ENCODE measurements around the gene LUC7L3.
A peak's percentile ranks its signal among the peaks of the same experiment; 100 is the strongest.

LUC7L3 gene

GRCh38 chr17:50749245-50749644 is 29.8 kb downstream of the LUC7L3 start:
- ChIA-PET POLR2A (ENCODE audit: low non-redundant PET) (no interaction called here), CTCF (no interaction called here)
- no peak for DNase-seq (ENCODE audit: low spot score)
- TF ChIP-seq CTCF (conservative IDR thresholded peaks at IDR 0.05; ENCODE audit: low read depth), result no peak
- H3K27ac ChIP-seq, result no peak overlapping the region

GRCh38 chr17:50754521-50754920 is 35.1 kb downstream of the LUC7L3 start:
- no peak overlapping the region for H3K27ac ChIP-seq
- no peak for TF ChIP-seq CTCF (conservative IDR thresholded peaks at IDR 0.05; ENCODE audit: low read depth)
- CTCF ChIA-PET, result no interaction called here
- no peak for DNase-seq (ENCODE audit: low spot score)
- POLR2A ChIA-PET (ENCODE audit: low non-redundant PET), result no interaction called here

GRCh38 chr17:50758524-50758923 is 39.1 kb downstream of the LUC7L3 start:
- POLR2A ChIA-PET (ENCODE audit: low non-redundant PET), result no interaction called here
- TF ChIP-seq CTCF (conservative IDR thresholded peaks at IDR 0.05; ENCODE audit: low read depth), result no peak
- CTCF ChIA-PET, result interaction anchor here (0.6 kb wide), 1 partner anchor 101 kb away, joined by 3 read pairs; no protein-coding TSS in a partner anchor
- no peak for DNase-seq (ENCODE audit: low spot score)
- no peak overlapping the region for H3K27ac ChIP-seq

GRCh38 chr17:50758989-50759544 is 39.7 kb downstream of the LUC7L3 start:
- CTCF ChIA-PET, result no interaction called here
- no peak overlapping the region for H3K27ac ChIP-seq
- TF ChIP-seq CTCF (conservative IDR thresholded peaks at IDR 0.05; ENCODE audit: low read depth), result no peak
- POLR2A ChIA-PET (ENCODE audit: low non-redundant PET), result no interaction called here
- no peak for DNase-seq (ENCODE audit: low spot score)

- no peak for DNase-seq (ENCODE audit: low spot score)
- peak overlapping the region; percentile 47 for H3K27ac ChIP-seq
- CTCF ChIA-PET, result no interaction called here
- POLR2A ChIA-PET (ENCODE audit: low non-redundant PET), result no interaction called here
- no peak for TF ChIP-seq CTCF (conservative IDR thresholded peaks at IDR 0.05; ENCODE audit: low read depth)
Observed at GRCh38 chr17:50762177-50762576, 42.8 kb downstream of the LUC7L3 start.

- DNase-seq (ENCODE audit: low spot score), result no peak
- no peak overlapping the region for H3K27ac ChIP-seq
- ChIA-PET POLR2A (ENCODE audit: low non-redundant PET) (no interaction called here), CTCF (interaction anchor here (0.6 kb wide), 1 partner anchor 89 kb away, joined by 3 read pairs; no protein-coding TSS in a partner anchor)
- TF ChIP-seq CTCF (conservative IDR thresholded peaks at IDR 0.05; ENCODE audit: low read depth), result no peak
Observed at GRCh38 chr17:50763716-50764475, 44.5 kb downstream of the LUC7L3 start.

Data from RWPE1 (cell line).